H9 (cell line): ENCODE measurements around the gene ZNF467. TPM values are rescaled to one million over a fixed set of nuclear protein-coding genes. Genes with fewer than 3 reads are reported as not detected.

ENCODE experiments used
- DNase-seq: peaks from one replicate; pipeline ENCODE4 v3.0.0-alpha.2; 2017
- H2AFZ ChIP-seq: one replicate; pipeline ENCODE4 v1.6.1; 2013; ENCODE audit warnings: mild to moderate bottlenecking, low read length, control low read depth, moderate library complexity
- H2AK5ac ChIP-seq: 2 replicates; pipeline ENCODE4 v1.6.1; 2013; ENCODE audit warnings: low read length, control low read depth, mixed read lengths; ENCODE audit not compliant: insufficient read length
- H2BK120ac ChIP-seq: one replicate; pipeline ENCODE4 v1.6.1; 2013; ENCODE audit warnings: low read depth, mild to moderate bottlenecking, low read length, control low read depth, inconsistent platforms; ENCODE audit not compliant: poor library complexity, severe bottlenecking
- H2BK12ac ChIP-seq: 2 replicates; pipeline ENCODE4 v1.6.1; 2013; ENCODE audit warnings: low read length, control low read depth, mixed read lengths, low read depth; ENCODE audit not compliant: insufficient read length
- H2BK15ac ChIP-seq: 2 replicates; pipeline ENCODE4 v1.6.1; 2013; ENCODE audit warnings: low read depth, low read length, control low read depth
- H2BK20ac ChIP-seq: one replicate; pipeline ENCODE4 v1.6.1; 2013; ENCODE audit warnings: low read depth, mild to moderate bottlenecking, low read length, control low read depth, inconsistent platforms; ENCODE audit not compliant: poor library complexity, severe bottlenecking
- H2BK5ac ChIP-seq: 2 replicates; pipeline ENCODE4 v1.6.1; 2013; ENCODE audit warnings: low read length, control low read depth, mixed read lengths; ENCODE audit not compliant: insufficient read length
- H3K14ac ChIP-seq: 2 replicates; pipeline ENCODE4 v1.6.1; 2013; ENCODE audit warnings: low read length, control low read depth; ENCODE audit not compliant: insufficient read depth
- H3K18ac ChIP-seq: 2 replicates; pipeline ENCODE4 v1.6.1; 2013; ENCODE audit warnings: low read depth, mild to moderate bottlenecking, mixed read lengths, low read length, control low read depth; ENCODE audit not compliant: insufficient read length
- H3K23ac ChIP-seq: 2 replicates; pipeline ENCODE4 v1.6.1; 2013; ENCODE audit warnings: low read length, control low read depth, mixed read lengths, low read depth; ENCODE audit not compliant: insufficient read length
- H3K23me2 ChIP-seq: 2 replicates; pipeline ENCODE4 v1.6.1; 2013; ENCODE audit warnings: low read depth, mild to moderate bottlenecking, mixed read lengths, low read length, control low read depth; ENCODE audit not compliant: insufficient read length, poor library complexity, severe bottlenecking
- H3K27ac ChIP-seq: 2 replicates; pipeline ENCODE4 v1.5.1; 2013; ENCODE audit warnings: low read length, control low read depth, mixed read lengths, low read depth; ENCODE audit not compliant: insufficient read length
- H3K27me3 ChIP-seq: 2 replicates; pipeline ENCODE4 v1.6.1; 2013; ENCODE audit warnings: low read length, control low read depth, inconsistent platforms; ENCODE audit not compliant: insufficient read depth
- H3K4ac ChIP-seq: 2 replicates; pipeline ENCODE4 v1.6.1; 2013; ENCODE audit warnings: low read depth, mild to moderate bottlenecking, control low read depth, inconsistent platforms, low read length, moderate library complexity
- H3K4me1 ChIP-seq: 2 replicates; pipeline ENCODE4 v1.6.1; 2013; ENCODE audit warnings: low read length, control low read depth, inconsistent platforms; ENCODE audit not compliant: insufficient read depth
- H3K4me2 ChIP-seq: 2 replicates; pipeline ENCODE4 v1.6.1; 2013; ENCODE audit warnings: low read length, control low read depth, mixed read lengths; ENCODE audit not compliant: insufficient read length, insufficient read depth
- H3K56ac ChIP-seq: 2 replicates; pipeline ENCODE4 v1.6.1; 2013; ENCODE audit warnings: low read depth, mild to moderate bottlenecking, mixed read lengths, low read length, control low read depth; ENCODE audit not compliant: insufficient read length
- H3K79me1 ChIP-seq: 2 replicates; pipeline ENCODE4 v1.6.1; 2013; ENCODE audit warnings: low read depth, mild to moderate bottlenecking, moderate library complexity, low read length, control low read depth, inconsistent platforms; ENCODE audit not compliant: insufficient read depth, poor library complexity, severe bottlenecking
- H3K79me2 ChIP-seq: 2 replicates; pipeline ENCODE4 v1.6.1; 2013; ENCODE audit warnings: low read length, control low read depth, inconsistent platforms; ENCODE audit not compliant: insufficient read depth
- H3K9ac ChIP-seq: 2 replicates; pipeline ENCODE4 v1.6.1; 2013; ENCODE audit warnings: low read length, control low read depth, mixed read lengths; ENCODE audit not compliant: insufficient read length; ENCODE audit errors: extremely low read depth
- H3K9me3 ChIP-seq: one replicate; pipeline ENCODE4 v1.6.1; 2013; ENCODE audit warnings: low read depth, low read length, inconsistent platforms; ENCODE audit not compliant: control insufficient read depth
- H3T11ph ChIP-seq: one replicate; pipeline ENCODE4 v1.6.1; 2013; ENCODE audit warnings: mild to moderate bottlenecking, low read length, control low read depth, inconsistent platforms
- H4K20me1 ChIP-seq: one replicate; pipeline ENCODE4 v1.6.1; 2013; ENCODE audit not compliant: control insufficient read depth, insufficient read length, insufficient read depth
- H4K5ac ChIP-seq: 2 replicates; pipeline ENCODE4 v1.6.1; 2013; ENCODE audit warnings: low read depth, mild to moderate bottlenecking, mixed read lengths, low read length, control low read depth; ENCODE audit not compliant: insufficient read length
- H4K8ac ChIP-seq: replicated peaks from 2 replicates; pipeline ENCODE4 v1.6.1; 2013; ENCODE audit warnings: low read length, control low read depth, mixed read lengths, low read depth; ENCODE audit not compliant: insufficient read length
- H4K91ac ChIP-seq: 2 replicates; pipeline ENCODE4 v1.6.1; 2013; ENCODE audit warnings: low read depth, mild to moderate bottlenecking, moderate library complexity, mixed read lengths, low read length, control low read depth; ENCODE audit not compliant: insufficient read length
- H3K27ac Mint-ChIP-seq, 3 experiments: 2 replicates in 2 of 3; 3 replicates in 1 of 3; pipeline ENCODE4 v1.8.0; 2020 to 2021; ENCODE audit warnings: mixed read lengths in 3 of 3, mild to moderate bottlenecking in 1 of 3, moderate library complexity in 1 of 3
- H3K27me3 Mint-ChIP-seq: 2 replicates; pipeline ENCODE4 v1.8.0; 2021; ENCODE audit warnings: low read depth, mild to moderate bottlenecking, moderate library complexity, mixed read lengths
- H3K36me3 Mint-ChIP-seq, 3 experiments: 2 replicates in 2 of 3; 3 replicates in 1 of 3; pipeline ENCODE4 v1.8.0; 2020 to 2021; ENCODE audit warnings: low read depth in 3 of 3, mixed read lengths in 3 of 3; ENCODE audit not compliant: insufficient read depth in 1 of 3
- H3K4me1 Mint-ChIP-seq, 2 experiments: 2 replicates each; pipeline ENCODE4 v1.8.0; 2020; ENCODE audit warnings: mixed read lengths in 2 of 2
- H3K4me3 Mint-ChIP-seq, 2 experiments: 2 replicates in 1 of 2; 3 replicates in 1 of 2; pipeline ENCODE4 v1.8.0; 2020 to 2021; ENCODE audit warnings: mild to moderate bottlenecking in 2 of 2, mixed read lengths in 2 of 2, moderate library complexity in 1 of 2
- H3K9me3 Mint-ChIP-seq, 2 experiments: 2 replicates in 1 of 2; 3 replicates in 1 of 2; pipeline ENCODE4 v1.8.0; 2020; ENCODE audit warnings: mild to moderate bottlenecking in 2 of 2, mixed read lengths in 2 of 2, moderate library complexity in 1 of 2
- CTCF ChIP-seq: fragments of 200-600 bp; sonication (generic); conservative IDR thresholded peaks from 3 replicates; pipeline ENCODE4 v1.8.0; 2021; ENCODE audit warnings: antibody characterized with exemption, mild to moderate bottlenecking
- WGBS: extraction: QIAGEN DNeasy Blood & Tissue Kit; methylation state at CpG from one replicate; pipeline ENCODE4 v1.1.7; 2013; ENCODE audit warnings: missing lambda C conversion rate, low lambda C conversion rate, mixed read lengths; ENCODE audit not compliant: insufficient read length; ENCODE audit errors: extremely low coverage; 5-methylcytosine and 5-hydroxymethylcytosine counted together
- total RNA-seq: library from RNA; stranded (reverse); gene quantifications from 2 replicates; pipeline ENCODE4 v1.2.1, GENCODE V29; 2021

The ZNF467 gene
- total RNA-seq, 1 experiment from 2014 or later = 0.31 TPM

GRCh38 chr7:149752646-149753045 is 20.7 kb downstream of the ZNF467 start:
- Histone ChIP-seq H3K4me1 (no peaks in the 10 kb centered on the region), H4K5ac (no peak overlapping the region), H3K14ac (no peak overlapping the region), H2BK12ac (no peak overlapping the region), H4K20me1 (no peaks in the 10 kb centered on the region), H2BK5ac (no peak overlapping the region), H3K4me2 (no peak overlapping the region), H2BK15ac (no peak overlapping the region), H3K4ac (no peak overlapping the region), H3T11ph (no peak overlapping the region), H3K23me2 (no peaks in the 10 kb centered on the region), H3K56ac (no peak overlapping the region), H4K8ac (no peak overlapping the region), H2AFZ (no peak overlapping the region), H4K91ac (no peak overlapping the region), H3K18ac (no peak overlapping the region), H2AK5ac (no peak overlapping the region), H3K79me2 (no peaks in the 10 kb centered on the region), H3K9me3 (no peaks in the 10 kb centered on the region), H3K27ac (no peak overlapping the region), H3K23ac (no peak overlapping the region), H3K79me1 (no peaks in the 10 kb centered on the region), H3K27me3 (no peaks in the 10 kb centered on the region; the same call in 1 of the 2 replicates), H2BK20ac (no peak overlapping the region), H3K9ac (no peak overlapping the region), H2BK120ac (no peak overlapping the region)
- H3K4me3 Mint-ChIP-seq = no peak overlapping the region
- H3K27ac Mint-ChIP-seq = no peak overlapping the region
- H3K27me3 Mint-ChIP-seq = peaks cover 30% of the 10 kb centered on the region
- TF ChIP-seq CTCF = no peak
- no peak for DNase-seq
- peaks cover 2 to 4% of the 10 kb centered on the region in 2 experiments; a peak in 2 of 5 replicates for H3K9me3 Mint-ChIP-seq
- H3K4me1 Mint-ChIP-seq = peaks cover 3 to 17% of the 10 kb centered on the region in 2 experiments
- no CpG with 5 or more reads among the region's 5 CpGs for WGBS
- no peaks in the 10 kb centered on the region for H3K36me3 Mint-ChIP-seq
